ENCODE data around the gene FLT1.

FLT1 gene

DNA sequence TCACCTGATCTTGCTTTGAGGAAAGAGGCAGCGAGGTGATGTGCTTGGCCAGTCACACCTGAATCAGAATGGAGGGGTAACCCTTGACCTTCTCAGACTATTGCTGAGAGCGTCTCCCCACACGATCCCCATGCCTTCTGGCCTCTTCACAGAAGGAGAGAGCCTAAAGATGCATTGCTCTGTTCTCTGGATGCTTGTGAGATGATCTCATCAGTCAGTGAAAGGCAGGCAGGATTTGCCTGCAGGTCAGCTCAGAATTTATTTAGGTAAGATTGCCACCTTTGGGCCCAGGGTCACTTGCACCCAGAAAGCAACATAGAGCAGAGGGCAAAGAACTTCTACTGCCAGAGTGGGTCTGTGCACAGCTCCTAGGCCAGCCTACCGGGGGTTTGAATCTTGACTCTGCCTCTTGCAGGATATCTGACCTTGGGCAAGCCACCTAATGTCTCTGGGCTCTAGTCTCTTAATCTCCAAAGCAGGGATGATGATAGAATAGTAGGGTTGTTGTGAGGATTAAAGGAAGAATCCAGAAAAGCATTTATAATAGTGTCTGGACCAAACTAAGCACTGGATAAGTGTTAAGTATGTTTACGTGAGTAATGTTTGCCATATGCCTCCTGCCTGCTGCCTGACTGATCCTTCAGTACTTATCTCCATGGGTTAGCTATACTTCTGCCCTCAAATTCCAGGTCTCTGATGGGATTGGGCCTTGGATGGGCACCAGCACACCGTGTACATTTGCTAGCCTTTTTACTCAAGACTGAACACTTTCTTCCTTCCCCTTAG is 8.4 kb upstream of the FLT1 start:
- no peak overlapping the region for H3K4me3 ChIP-seq (ENCODE audit: low read depth, low read length)
- H3K27ac ChIP-seq (ENCODE audit: extremely low read depth, low read depth, low read length): no peak overlapping the region
- TF ChIP-seq, protein P1, sequence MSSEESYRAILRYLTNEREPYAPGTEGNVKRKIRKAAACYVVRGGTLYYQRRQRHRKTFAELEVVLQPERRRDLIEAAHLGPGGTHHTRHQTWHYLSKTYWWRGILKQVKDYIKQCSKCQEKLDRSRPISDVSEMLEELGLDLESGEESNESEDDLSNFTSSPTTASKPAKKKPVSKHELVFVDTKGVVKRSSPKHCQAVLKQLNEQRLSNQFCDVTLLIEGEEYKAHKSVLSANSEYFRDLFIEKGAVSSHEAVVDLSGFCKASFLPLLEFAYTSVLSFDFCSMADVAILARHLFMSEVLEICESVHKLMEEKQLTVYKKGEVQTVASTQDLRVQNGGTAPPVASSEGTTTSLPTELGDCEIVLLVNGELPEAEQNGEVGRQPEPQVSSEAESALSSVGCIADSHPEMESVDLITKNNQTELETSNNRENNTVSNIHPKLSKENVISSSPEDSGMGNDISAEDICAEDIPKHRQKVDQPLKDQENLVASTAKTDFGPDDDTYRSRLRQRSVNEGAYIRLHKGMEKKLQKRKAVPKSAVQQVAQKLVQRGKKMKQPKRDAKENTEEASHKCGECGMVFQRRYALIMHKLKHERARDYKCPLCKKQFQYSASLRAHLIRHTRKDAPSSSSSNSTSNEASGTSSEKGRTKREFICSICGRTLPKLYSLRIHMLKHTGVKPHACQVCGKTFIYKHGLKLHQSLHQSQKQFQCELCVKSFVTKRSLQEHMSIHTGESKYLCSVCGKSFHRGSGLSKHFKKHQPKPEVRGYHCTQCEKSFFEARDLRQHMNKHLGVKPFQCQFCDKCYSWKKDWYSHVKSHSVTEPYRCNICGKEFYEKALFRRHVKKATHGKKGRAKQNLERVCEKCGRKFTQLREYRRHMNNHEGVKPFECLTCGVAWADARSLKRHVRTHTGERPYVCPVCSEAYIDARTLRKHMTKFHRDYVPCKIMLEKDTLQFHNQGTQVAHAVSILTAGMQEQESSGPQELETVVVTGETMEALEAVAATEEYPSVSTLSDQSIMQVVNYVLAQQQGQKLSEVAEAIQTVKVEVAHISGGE (tag by site-specific recombination; conservative IDR thresholded peaks at IDR 0.05; ENCODE audit: low read depth): no peak
- TF ChIP-seq ZNF366 (tag by site-specific recombination; conservative IDR thresholded peaks at IDR 0.05) (0 out of 2 replicates have a peak, but pooled peaks have one; percentile 12), SETDB1 (IDR thresholded peaks at IDR 0.05; ENCODE audit: insufficient read length, low read length) (no peak), ZNF549 (tag by site-specific recombination; IDR thresholded peaks at IDR 0.05) (peak; percentile 22; the same call in 1 of the 2 replicates), ZBTB17 (tag by site-specific recombination; IDR thresholded peaks at IDR 0.05) (peak; percentile 49), PRDM1 (tag by site-specific recombination; IDR thresholded peaks at IDR 0.05) (0 out of 2 replicates have a peak, but pooled peaks have one; percentile 30)
- CTCF ChIA-PET: no interaction called here
- no peaks in the 10 kb centered on the region for H3K4me1 ChIP-seq (ENCODE audit: control insufficient read depth, insufficient read depth, low read length)
- no peaks in the 10 kb centered on the region for H3K9me3 ChIP-seq (ENCODE audit: control insufficient read depth, insufficient read depth, low read depth, low read length)
- POLR2A ChIA-PET: interaction anchor here (0.6 kb wide), 1 partner anchor 405 kb away, joined by 4 read pairs; no protein-coding TSS in a partner anchor
- H3K36me3 ChIP-seq (ENCODE audit: control insufficient read depth in 2 of 2, insufficient read depth in 1 of 2, low read length in 2 of 2): no peaks in the 10 kb centered on the region

DNA sequence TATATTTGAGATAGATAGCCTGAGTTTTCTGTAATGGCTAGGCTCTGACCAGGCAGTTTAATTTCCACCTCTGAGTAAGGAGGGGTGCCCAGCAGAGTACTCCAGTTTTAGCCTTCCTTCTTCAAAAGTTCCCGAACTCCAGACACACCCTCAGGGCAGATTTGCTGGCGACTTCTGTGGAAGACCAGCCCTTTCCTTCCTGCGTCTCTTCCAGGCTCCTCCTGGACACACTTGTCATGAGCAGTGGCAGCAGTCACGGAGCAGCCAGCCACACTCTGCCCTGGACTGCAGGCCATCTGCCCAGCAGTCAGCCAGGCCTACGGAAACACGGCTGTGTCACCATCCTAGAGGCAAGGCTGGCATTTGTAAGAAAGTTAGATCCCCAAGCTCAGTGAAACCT is 6.6 kb upstream of the FLT1 start:
- Histone ChIP-seq H3K36me3 (ENCODE audit: control insufficient read depth in 2 of 2, insufficient read depth in 1 of 2, low read length in 2 of 2) (no peaks in the 10 kb centered on the region), H3K9me3 (ENCODE audit: control insufficient read depth, insufficient read depth, low read depth, low read length) (no peaks in the 10 kb centered on the region), H3K4me3 (ENCODE audit: low read depth, low read length) (no peak overlapping the region), H3K27ac (ENCODE audit: extremely low read depth, low read depth, low read length) (no peak overlapping the region), H3K4me1 (ENCODE audit: control insufficient read depth, insufficient read depth, low read length) (no peaks in the 10 kb centered on the region)
- TF ChIP-seq ZNF792 (tag by site-specific recombination; IDR thresholded peaks at IDR 0.05) (no peak), ZNF221 (tag by site-specific recombination; IDR thresholded peaks at IDR 0.05; ENCODE audit: borderline replicate concordance) (no peak), ZNF701 (tag by site-specific recombination; IDR thresholded peaks at IDR 0.05) (no peak), ZFP69B (tag by site-specific recombination; IDR thresholded peaks at IDR 0.05) (no peak), ZNF140 (tag by site-specific recombination; IDR thresholded peaks at IDR 0.05) (no peak), ZNF248 (tag by site-specific recombination; IDR thresholded peaks at IDR 0.05) (no peak), ZNF707 (tag by site-specific recombination; IDR thresholded peaks at IDR 0.05) (no peak)
- TF ChIP-seq, protein P2, sequence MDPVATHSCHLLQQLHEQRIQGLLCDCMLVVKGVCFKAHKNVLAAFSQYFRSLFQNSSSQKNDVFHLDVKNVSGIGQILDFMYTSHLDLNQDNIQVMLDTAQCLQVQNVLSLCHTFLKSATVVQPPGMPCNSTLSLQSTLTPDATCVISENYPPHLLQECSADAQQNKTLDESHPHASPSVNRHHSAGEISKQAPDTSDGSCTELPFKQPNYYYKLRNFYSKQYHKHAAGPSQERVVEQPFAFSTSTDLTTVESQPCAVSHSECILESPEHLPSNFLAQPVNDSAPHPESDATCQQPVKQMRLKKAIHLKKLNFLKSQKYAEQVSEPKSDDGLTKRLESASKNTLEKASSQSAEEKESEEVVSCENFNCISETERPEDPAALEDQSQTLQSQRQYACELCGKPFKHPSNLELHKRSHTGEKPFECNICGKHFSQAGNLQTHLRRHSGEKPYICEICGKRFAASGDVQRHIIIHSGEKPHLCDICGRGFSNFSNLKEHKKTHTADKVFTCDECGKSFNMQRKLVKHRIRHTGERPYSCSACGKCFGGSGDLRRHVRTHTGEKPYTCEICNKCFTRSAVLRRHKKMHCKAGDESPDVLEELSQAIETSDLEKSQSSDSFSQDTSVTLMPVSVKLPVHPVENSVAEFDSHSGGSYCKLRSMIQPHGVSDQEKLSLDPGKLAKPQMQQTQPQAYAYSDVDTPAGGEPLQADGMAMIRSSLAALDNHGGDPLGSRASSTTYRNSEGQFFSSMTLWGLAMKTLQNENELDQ (tag by site-specific recombination; IDR thresholded peaks at IDR 0.05; ENCODE audit: low read depth): no peak
- TF ChIP-seq, protein P3, sequence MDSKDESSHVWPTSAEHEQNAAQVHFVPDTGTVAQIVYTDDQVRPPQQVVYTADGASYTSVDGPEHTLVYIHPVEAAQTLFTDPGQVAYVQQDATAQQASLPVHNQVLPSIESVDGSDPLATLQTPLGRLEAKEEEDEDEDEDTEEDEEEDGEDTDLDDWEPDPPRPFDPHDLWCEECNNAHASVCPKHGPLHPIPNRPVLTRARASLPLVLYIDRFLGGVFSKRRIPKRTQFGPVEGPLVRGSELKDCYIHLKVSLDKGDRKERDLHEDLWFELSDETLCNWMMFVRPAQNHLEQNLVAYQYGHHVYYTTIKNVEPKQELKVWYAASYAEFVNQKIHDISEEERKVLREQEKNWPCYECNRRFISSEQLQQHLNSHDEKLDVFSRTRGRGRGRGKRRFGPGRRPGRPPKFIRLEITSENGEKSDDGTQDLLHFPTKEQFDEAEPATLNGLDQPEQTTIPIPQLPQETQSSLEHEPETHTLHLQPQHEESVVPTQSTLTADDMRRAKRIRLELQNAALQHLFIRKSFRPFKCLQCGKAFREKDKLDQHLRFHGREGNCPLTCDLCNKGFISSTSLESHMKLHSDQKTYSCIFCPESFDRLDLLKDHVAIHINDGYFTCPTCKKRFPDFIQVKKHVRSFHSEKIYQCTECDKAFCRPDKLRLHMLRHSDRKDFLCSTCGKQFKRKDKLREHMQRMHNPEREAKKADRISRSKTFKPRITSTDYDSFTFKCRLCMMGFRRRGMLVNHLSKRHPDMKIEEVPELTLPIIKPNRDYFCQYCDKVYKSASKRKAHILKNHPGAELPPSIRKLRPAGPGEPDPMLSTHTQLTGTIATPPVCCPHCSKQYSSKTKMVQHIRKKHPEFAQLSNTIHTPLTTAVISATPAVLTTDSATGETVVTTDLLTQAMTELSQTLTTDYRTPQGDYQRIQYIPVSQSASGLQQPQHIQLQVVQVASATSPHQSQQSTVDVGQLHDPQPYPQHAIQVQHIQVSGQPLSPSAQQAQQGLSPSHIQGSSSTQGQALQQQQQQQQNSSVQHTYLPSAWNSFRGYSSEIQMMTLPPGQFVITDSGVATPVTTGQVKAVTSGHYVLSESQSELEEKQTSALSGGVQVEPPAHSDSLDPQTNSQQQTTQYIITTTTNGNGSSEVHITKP (tag by site-specific recombination; IDR thresholded peaks at IDR 0.05): no peak
- ChIA-PET POLR2A (no interaction called here), CTCF (no interaction called here)
